T-helper 2 cell treated with Interferon-gamma antibody and Interleukin-4, amounts not matched to agents 5 μg/mL and 100 μg/mL, for 36 hours (primary cell): Measurements from ENCODE around the gene PRR36.
"Not testable (repeated sequence)": the region's sequence is repeated elsewhere in the genome, so short reads cannot be mapped to it uniquely, and the experiment has no call there.

Source experiments
- DNase-seq: peaks from one replicate; pipeline ENCODE4 v3.0.0; 2021; ENCODE audit warnings: low spot score
- H3K27ac Mint-ChIP-seq: one replicate; pipeline ENCODE4 v1.8.0; 2021; ENCODE audit warnings: mild to moderate bottlenecking, mixed read lengths
- H3K27me3 Mint-ChIP-seq: one replicate; pipeline ENCODE4 v1.8.0; 2021; ENCODE audit warnings: low read depth, mixed read lengths
- H3K36me3 Mint-ChIP-seq: one replicate; pipeline ENCODE4 v1.8.0; 2021; ENCODE audit warnings: low read depth, mixed read lengths
- H3K4me1 Mint-ChIP-seq: one replicate; pipeline ENCODE4 v1.8.0; 2021; ENCODE audit warnings: low read depth, mixed read lengths
- H3K4me3 Mint-ChIP-seq: one replicate; pipeline ENCODE4 v1.8.0; 2022; ENCODE audit warnings: mild to moderate bottlenecking, moderate library complexity, mixed read lengths
- H3K9me3 Mint-ChIP-seq: one replicate; pipeline ENCODE4 v1.8.0; 2021; ENCODE audit warnings: mixed read lengths

PRR36 gene

GRCh38 chr19:7899751-7900378, 25.7 kb upstream of the PRR36 start:
- Mint-ChIP-seq H3K9me3 (no peaks in the 10 kb centered on the region), H3K27ac (no peak overlapping the region), H3K36me3 (peaks cover 5% of the 10 kb centered on the region), H3K4me3 (no peak overlapping the region), H3K4me1 (peaks cover 14% of the 10 kb centered on the region), H3K27me3 (peaks cover 3% of the 10 kb centered on the region)
- DNase-seq: no peak

GRCh38 chr19:7898967-7899366, 24.8 kb upstream of the PRR36 start:
- no peaks in the 10 kb centered on the region for H3K9me3 Mint-ChIP-seq
- H3K36me3 Mint-ChIP-seq: no peaks in the 10 kb centered on the region
- peaks cover 3% of the 10 kb centered on the region for H3K27me3 Mint-ChIP-seq
- H3K4me1 Mint-ChIP-seq: peaks cover 10% of the 10 kb centered on the region
- no peak for DNase-seq
- no peak overlapping the region for H3K4me3 Mint-ChIP-seq
- no peak overlapping the region for H3K27ac Mint-ChIP-seq

GRCh38 chr19:7897292-7897691, 23.1 kb upstream of the PRR36 start:
- Mint-ChIP-seq H3K27me3 (no peaks in the 10 kb centered on the region), H3K4me3 (no peak overlapping the region), H3K27ac (no peak overlapping the region), H3K36me3 (no peaks in the 10 kb centered on the region), H3K9me3 (no peaks in the 10 kb centered on the region), H3K4me1 (peaks cover 1% of the 10 kb centered on the region)
- no peak for DNase-seq

GRCh38 chr19:7895565-7895964, 21.4 kb upstream of the PRR36 start:
- no peak for DNase-seq
- Mint-ChIP-seq H3K4me3 (no peak overlapping the region), H3K27me3 (no peaks in the 10 kb centered on the region), H3K27ac (no peak overlapping the region), H3K36me3 (no peaks in the 10 kb centered on the region), H3K9me3 (no peaks in the 10 kb centered on the region), H3K4me1 (no peaks in the 10 kb centered on the region)

- no peak overlapping the region for H3K27ac Mint-ChIP-seq
- no peaks in the 10 kb centered on the region for H3K9me3 Mint-ChIP-seq
- H3K4me1 Mint-ChIP-seq: no peaks in the 10 kb centered on the region
- no peaks in the 10 kb centered on the region for H3K36me3 Mint-ChIP-seq
- no peak overlapping the region for H3K4me3 Mint-ChIP-seq
- DNase-seq: no peak
- H3K27me3 Mint-ChIP-seq: no peaks in the 10 kb centered on the region
Measured at GRCh38 chr19:7894612-7895309, 20.6 kb upstream of the PRR36 start.

GRCh38 chr19:7893362-7894101, 19.3 kb upstream of the PRR36 start:
- not testable (repeated sequence) for H3K4me3 Mint-ChIP-seq, H3K27ac Mint-ChIP-seq, H3K36me3 Mint-ChIP-seq, DNase-seq, H3K4me1 Mint-ChIP-seq, H3K27me3 Mint-ChIP-seq, H3K9me3 Mint-ChIP-seq

GRCh38 chr19:7888826-7889217, 14.6 kb upstream of the PRR36 start:
- H3K4me1 Mint-ChIP-seq: no peaks in the 10 kb centered on the region
- no peaks in the 10 kb centered on the region for H3K9me3 Mint-ChIP-seq
- H3K36me3 Mint-ChIP-seq: no peaks in the 10 kb centered on the region
- peaks cover 9% of the 10 kb centered on the region for H3K27me3 Mint-ChIP-seq
- H3K4me3 Mint-ChIP-seq: no peak overlapping the region
- no peak for DNase-seq
- H3K27ac Mint-ChIP-seq: no peak overlapping the region

- peak; percentile 39 for DNase-seq
- H3K36me3 Mint-ChIP-seq: no peaks in the 10 kb centered on the region
- H3K4me3 Mint-ChIP-seq: no peak within 1 kb of the TSS
- H3K27ac Mint-ChIP-seq: no peak within 1 kb of the TSS
- peaks cover 9% of the 10 kb centered on the region for H3K27me3 Mint-ChIP-seq
- H3K4me1 Mint-ChIP-seq: no peaks in the 10 kb centered on the region
- no peaks in the 10 kb centered on the region for H3K9me3 Mint-ChIP-seq
Measured at GRCh38 chr19:7888145-7888825, 14.1 kb upstream of the PRR36 start, which contains the start of gene LRRC8E. Gene LRRC8E (plus strand): TSS chr19:7888510. CDS start chr19:7895604, 7,094 bp downstream.

GRCh38 chr19:7887408-7888144, 13.4 kb upstream of the PRR36 start:
- Mint-ChIP-seq H3K27me3 (peaks cover 9% of the 10 kb centered on the region), H3K4me3 (no peak overlapping the region), H3K27ac (no peak overlapping the region), H3K9me3 (no peaks in the 10 kb centered on the region), H3K4me1 (no peaks in the 10 kb centered on the region), H3K36me3 (no peaks in the 10 kb centered on the region)
- DNase-seq: no peak

- Mint-ChIP-seq H3K9me3 (no peaks in the 10 kb centered on the region), H3K36me3 (no peaks in the 10 kb centered on the region), H3K27ac (no peak overlapping the region), H3K4me1 (no peaks in the 10 kb centered on the region), H3K4me3 (no peak overlapping the region), H3K27me3 (peaks cover 9% of the 10 kb centered on the region)
- no peak for DNase-seq
Measured at GRCh38 chr19:7885818-7886217, 11.6 kb upstream of the PRR36 start.

GRCh38 chr19:7883796-7884570, 9.8 kb upstream of the PRR36 start:
- Mint-ChIP-seq H3K36me3 (no peaks in the 10 kb centered on the region), H3K9me3 (no peaks in the 10 kb centered on the region), H3K4me3 (no peak overlapping the region), H3K4me1 (no peaks in the 10 kb centered on the region), H3K27me3 (peaks cover 9% of the 10 kb centered on the region), H3K27ac (no peak overlapping the region)
- no peak for DNase-seq

- Mint-ChIP-seq H3K9me3 (no peaks in the 10 kb centered on the region), H3K4me1 (no peaks in the 10 kb centered on the region)
Measured at GRCh38 chr19:7883105-7883504, 8.9 kb upstream of the PRR36 start.

GRCh38 chr19:7881910-7882309, 7.7 kb upstream of the PRR36 start:
- Mint-ChIP-seq H3K9me3 (no peaks in the 10 kb centered on the region), H3K27me3 (peaks cover 3% of the 10 kb centered on the region), H3K4me3 (no peak overlapping the region), H3K27ac (no peak overlapping the region), H3K36me3 (no peaks in the 10 kb centered on the region), H3K4me1 (no peaks in the 10 kb centered on the region)
- DNase-seq: no peak

More at GRCh38 chr19:7883105-7883504, 8.9 kb upstream of the PRR36 start:
- H3K27ac Mint-ChIP-seq: no peak overlapping the region
- peaks cover 5% of the 10 kb centered on the region for H3K27me3 Mint-ChIP-seq
- DNase-seq: no peak
- no peak overlapping the region for H3K4me3 Mint-ChIP-seq
- no peaks in the 10 kb centered on the region for H3K36me3 Mint-ChIP-seq
